NK-92 (cell line): Measurements from ENCODE around the gene ZNF296.
"Not testable (repeated sequence)": the region's sequence is repeated elsewhere in the genome, so short reads cannot be mapped to it uniquely, and the experiment has no call there.

Experiments
- DNase-seq: peaks from one replicate; lab custom pipeline; 2025; ENCODE audit not compliant: unreplicated experiment; lab: John Stamatoyannopoulos, UW

The ZNF296 gene

GRCh38 chr19:45076029-45076850, at the start of gene ZNF296:
Gene ZNF296, minus strand, starts transcription at chr19:45076478. Its CDS starts 105 bp downstream, at chr19:45076373.
- no peak for DNase-seq

GRCh38 chr19:45125360-45125759, 49.1 kb upstream of the ZNF296 start:
- DNase-seq: no peak

DNA sequence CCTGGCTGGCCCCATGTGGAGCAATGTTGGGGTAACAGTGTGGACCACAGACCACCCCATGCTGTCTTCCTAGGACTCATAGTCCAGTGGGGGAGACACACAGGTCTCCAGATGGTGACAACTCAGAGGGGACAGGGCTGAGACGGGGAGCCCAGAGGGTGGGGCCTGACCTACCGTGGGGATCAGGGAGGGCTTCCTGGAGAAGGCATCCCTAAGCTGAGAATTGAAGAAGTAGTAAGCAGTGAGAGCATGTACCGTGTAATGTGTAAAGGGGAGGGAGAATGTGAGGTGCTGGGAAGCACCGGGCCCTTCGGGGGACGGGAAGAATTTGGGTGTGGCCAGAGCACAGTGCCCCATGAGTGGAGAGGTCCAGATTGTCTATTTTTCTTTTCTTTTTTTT, 47.7 kb upstream of the ZNF296 start:
- no peak for DNase-seq

- no peak for DNase-seq
Measured at GRCh38 chr19:45123440-45123850, 47.2 kb upstream of the ZNF296 start.

- DNase-seq: no peak
Measured at GRCh38 chr19:45122832-45123231, 46.6 kb upstream of the ZNF296 start.

DNA sequence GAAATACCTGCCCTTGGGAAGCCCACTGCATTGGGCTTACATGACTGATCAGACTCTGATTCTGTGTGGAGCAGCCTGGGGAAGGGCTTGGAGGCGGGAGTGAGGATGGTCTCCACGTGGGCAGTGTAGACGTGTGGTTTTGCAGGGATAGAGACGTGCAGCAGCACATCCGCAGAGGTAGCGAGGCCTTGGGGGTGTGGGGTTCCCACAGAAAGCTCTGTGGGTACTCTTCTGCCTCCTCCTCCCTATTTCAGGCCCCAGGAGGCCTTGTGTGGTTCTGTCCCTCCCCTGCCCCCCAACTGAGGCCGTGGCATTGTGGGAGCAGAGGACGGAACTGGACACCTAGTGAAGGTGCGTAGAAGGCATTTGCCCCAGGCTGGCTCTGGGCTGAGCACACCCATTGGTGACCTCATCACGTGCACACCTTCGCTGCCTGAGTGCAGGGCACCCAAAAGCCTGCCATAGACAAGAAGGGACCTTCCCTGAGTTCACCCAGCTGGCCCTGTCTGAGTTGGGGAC, 45.6 kb upstream of the ZNF296 start:
- DNase-seq: no peak

- no peak for DNase-seq
Measured at GRCh38 chr19:45119582-45119981, 43.3 kb upstream of the ZNF296 start.

GRCh38 chr19:45118591-45119355, 42.5 kb upstream of the ZNF296 start:
- DNase-seq: not testable (repeated sequence)

GRCh38 chr19:45118106-45118505, 41.8 kb upstream of the ZNF296 start:
- no peak for DNase-seq

DNA sequence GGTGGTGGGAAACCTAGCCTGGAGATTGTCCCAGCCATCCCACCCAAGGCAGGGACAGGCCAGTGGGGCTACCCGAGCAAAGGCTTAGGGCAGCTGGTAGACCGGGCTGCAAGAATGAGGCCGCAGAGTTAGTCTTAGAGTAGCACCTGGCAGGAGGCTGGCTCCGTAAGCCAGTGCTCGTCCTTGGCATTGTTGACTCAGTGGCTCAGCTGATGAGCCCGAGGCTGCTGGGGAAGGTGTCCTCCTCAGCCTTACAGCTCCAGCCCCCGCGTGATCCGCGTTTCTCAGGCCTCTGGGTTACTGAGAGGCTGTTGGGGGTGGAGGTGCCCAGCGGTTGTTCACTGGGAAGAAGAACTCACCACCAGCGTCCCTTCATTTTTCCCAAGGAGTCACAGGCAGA, 41.4 kb upstream of the ZNF296 start:
- DNase-seq: no peak

GRCh38 chr19:45117167-45117594, 40.9 kb upstream of the ZNF296 start:
- DNase-seq: no peak

DNA sequence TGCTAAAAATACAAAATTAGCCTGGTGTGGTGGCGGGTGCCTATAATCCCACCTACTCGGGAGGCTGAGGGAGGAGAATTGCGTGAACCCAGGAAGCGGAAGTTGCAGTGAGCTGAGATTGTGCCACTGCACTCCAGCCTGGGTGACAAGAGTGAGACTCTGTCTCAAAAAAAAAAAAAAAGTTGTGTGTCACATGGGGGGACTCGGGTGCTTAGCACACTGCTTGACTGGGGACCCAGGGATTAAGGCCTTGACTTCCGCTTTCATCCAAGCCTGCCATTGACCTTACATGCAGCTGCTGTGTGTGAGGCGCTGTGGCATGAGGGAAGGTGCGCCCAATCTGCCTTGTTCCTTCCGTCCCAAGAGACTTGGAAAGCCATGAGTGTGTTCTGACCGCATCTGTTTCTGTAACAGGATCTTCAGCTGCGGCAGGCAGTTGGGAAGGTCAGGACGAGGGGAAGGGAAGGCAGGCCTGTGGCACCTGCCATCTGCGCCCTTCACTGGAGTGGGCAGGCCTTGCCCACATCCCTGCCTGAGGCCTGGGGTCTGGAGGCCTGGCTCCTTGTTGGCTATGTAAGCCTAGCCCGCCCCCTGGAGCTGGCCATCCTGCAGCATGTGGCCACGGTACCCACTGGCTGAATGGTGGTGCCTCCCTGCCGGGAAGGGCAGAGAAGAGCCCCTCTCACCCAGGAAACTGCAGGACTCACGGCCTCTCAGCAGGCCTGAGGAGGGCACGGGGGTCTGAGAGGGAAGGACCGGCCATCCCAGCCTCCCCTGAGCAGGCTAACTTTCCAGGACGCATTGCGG, 39.7 kb upstream of the ZNF296 start:
- DNase-seq: no peak

DNA sequence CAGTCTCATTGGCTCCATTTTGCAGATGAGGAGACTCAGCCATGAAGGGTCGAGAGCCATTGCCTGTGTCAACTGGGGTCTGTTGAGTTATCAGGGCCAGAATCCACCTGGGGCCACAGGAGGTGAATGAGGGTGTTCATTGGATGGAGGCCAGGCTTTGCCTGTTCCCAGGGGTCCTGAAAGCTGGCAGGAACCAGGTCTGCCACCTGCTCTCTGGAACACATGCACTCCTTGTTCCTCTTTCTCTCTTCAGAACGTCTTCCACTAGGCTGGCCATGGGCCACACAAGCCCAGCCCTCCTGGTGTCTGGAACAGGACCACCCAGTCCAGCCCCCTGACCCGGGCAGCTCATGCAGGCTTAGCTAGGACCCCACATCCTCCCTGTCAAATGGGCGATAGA, 37.8 kb upstream of the ZNF296 start:
- no peak for DNase-seq

DNA sequence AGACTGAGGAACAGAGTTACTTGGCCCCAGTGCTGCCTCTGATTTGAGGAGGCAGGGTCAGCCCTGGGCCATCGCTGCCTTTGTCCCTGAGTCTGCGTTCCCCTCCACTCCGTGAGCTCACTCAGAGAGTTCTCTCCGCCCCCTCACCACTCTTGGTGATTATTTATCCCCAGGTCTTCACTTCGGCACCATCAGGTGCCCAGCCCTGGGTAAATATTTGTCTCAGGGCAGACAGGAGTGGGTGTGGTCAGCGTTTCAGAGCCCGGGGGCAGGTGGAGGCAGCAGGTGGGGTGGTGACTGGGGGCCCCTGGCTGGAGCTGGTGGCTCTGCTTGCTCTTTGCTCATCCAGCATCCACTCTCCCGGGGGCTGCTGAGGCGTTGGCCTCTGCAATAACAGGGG, 37.4 kb upstream of the ZNF296 start:
- DNase-seq: no peak

- DNase-seq: no peak
Measured at GRCh38 chr19:45112111-45112827, 36.0 kb upstream of the ZNF296 start.

DNA sequence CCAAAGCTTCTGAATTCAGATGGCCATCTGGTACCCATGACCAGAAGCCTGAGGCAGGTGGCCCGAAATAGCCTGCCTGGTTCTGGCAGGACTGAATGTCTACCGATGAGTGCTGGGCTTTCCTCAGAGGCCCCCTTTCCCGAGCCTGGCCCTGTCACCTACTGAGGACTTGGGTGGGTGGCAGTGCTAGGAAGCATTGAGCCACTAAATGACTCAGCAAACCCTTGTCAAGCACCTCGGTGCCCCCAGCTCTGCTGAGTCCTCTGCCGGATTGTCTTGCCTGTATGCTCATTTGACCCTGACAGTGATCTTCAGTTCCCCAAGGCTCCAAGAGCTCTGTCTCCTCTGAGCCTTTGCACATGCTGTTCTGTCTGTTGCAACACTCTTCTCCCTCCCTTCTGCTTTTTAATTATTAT, 34.6 kb upstream of the ZNF296 start:
- DNase-seq: no peak

- DNase-seq: no peak
Measured at GRCh38 chr19:45107621-45108150, 31.4 kb upstream of the ZNF296 start.

GRCh38 chr19:45106363-45106762, 30.1 kb upstream of the ZNF296 start:
- not testable (repeated sequence) for DNase-seq

DNA sequence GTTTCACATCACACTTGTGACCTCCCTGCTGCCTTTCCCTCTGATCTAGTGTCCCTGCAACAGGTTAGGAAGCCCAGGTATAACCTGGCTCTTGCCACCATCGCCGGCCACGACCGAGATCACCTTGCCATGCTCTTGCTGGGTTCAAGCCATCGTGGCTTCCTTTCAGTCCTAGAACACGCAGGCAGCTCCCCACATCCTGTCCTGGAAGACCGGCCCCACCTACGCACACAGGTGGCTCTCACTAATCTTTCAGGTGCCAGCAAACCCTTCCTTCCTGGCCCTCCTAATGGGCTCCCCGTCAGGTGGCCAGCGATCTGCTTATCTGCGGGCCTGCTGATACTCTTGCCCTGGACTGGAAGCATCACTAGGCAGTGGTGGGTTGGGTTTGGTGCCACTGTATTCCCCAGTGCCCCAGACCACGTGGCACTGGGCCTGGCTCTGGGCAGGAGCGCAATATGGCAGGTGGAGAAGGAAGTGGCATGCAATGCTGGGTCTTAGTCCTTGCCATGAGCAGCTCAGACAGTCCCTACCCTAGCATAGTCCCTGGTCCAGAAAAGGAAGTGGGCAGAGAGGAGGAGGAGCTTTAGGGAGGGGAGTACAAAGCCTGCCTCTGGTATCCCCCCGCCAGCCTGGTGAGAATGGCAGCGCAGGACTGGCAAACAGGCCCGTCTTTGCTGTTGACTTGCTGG, 28.5 kb upstream of the ZNF296 start:
- DNase-seq: no peak
